HG02588 (cell line): ENCODE data around the gene SMIM3.
"Not testable (repeated sequence)": the region's sequence is repeated elsewhere in the genome, so short reads cannot be mapped to it uniquely, and the experiment has no call there.

Source experiments
- ATAC-seq: cut with Tn5 transposase; IDR thresholded peaks from one replicate; pipeline ENCODE4 v1.9.1; 2021; ENCODE audit warnings: mild to moderate bottlenecking, moderate library complexity; ENCODE audit not compliant: unreplicated experiment

Gene SMIM3, protein sequence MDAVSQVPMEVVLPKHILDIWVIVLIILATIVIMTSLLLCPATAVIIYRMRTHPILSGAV

GRCh38 chr5:150778517-150779396 is at the start of gene SMIM3:
Gene SMIM3 (plus strand): TSS chr5:150778757. CDS start chr5:150795441, 16,684 bp downstream.
- ATAC-seq: peak; percentile 36

GRCh38 chr5:150729859-150730258 is 48.7 kb upstream of the SMIM3 start:
- no peak for ATAC-seq

DNA sequence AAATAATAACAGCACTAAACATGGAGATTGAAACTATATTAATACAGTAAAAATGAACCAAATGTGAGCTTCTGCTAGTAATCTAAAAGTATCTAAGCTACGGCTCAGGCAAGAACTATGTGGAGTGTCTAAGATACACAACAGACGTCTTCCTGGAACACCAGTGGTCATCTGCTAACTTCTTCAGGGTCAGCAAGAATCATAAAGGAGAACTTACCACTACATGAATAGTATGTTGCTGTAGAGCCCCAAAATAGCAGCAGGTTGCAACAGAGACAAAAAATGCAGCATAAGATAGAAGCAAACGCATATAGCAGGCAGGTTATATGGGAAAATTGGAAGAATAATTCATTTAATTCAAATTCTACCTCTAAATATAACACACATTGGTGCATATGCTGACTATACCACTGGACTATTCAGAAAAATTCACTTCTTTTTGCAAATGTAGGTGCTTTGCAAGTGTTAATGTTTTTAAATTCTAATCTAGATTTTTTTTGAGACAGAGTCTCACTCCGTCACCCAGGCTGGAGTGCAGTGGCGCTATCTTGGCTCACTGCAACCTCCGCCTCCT is 46.8 kb upstream of the SMIM3 start:
- ATAC-seq: no peak

- no peak for ATAC-seq
Measured at GRCh38 chr5:150734579-150735384, 43.8 kb upstream of the SMIM3 start.

GRCh38 chr5:150738862-150739261 is 39.7 kb upstream of the SMIM3 start:
- ATAC-seq: no peak

- ATAC-seq: no peak
Measured at GRCh38 chr5:150740992-150741391, 37.6 kb upstream of the SMIM3 start.

DNA sequence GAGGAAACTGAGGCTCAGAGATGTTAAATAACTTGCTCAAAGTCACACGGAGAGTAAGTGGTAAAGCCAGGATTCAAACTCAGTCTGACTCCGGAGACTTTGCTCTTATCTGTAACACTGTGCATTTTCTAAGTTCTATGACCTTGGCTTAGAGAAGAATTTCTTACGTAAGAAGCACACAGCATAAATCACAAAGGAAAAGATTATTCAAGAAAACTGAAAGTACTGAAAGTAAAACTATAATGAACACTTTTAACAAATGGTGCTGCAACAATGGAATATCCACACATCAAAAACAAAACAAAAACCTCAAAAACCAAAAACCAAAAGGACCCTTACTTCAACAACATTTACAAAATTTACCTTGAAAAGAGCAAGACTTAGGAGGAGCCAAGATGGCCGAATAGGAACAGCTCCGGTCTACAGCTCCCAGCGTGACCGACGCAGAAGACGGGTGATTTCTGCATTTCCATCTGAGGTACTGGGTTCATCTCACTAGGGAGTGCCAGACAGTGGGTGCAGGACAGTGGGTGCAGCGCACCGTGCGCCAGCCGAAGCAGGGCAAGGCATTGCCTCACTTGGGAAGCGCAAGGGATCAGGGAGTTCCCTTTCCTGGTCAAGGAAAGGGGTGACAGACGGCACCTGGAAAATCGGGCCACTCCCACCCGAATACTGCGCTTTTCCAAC is 36.0 kb upstream of the SMIM3 start:
- not testable (repeated sequence) for ATAC-seq

- ATAC-seq: not testable (repeated sequence)
Measured at GRCh38 chr5:150743142-150743488, 35.4 kb upstream of the SMIM3 start.

- no peak for ATAC-seq
Measured at GRCh38 chr5:150750469-150750868, 28.1 kb upstream of the SMIM3 start.

DNA sequence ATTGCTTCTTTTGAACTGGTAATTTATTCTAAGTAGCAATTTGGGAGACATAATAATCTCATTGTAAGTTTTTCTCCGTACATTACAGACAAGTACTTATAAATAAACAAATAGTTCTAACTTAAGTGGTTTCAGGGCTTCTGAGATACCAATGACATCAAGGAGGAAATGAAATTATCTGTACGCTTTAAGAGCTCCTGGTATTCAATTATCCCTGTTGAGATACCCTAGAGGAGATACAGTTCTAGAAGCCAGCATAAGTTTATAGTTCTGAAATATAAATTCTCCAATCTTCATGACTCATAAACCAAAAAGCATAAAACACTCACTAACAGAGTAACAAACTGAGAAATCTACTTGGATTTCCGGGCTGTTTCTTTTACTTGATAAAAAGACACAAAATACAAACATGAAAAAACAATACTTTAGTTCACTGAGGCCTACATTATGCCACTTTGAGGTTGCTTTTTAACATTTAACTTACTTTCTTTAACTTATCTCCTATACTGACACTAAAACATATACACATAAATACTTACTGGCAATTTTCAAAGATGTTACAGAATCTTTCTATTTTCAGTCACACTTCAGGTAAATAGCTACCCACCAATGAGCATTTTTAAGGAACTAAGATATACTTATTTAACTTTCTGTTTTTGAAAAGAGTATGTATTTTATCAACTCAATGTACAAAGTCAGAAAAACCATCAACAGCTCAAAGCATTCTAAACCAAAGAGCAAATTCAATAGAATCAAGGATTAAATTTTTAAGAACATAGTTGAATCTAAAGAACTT is 27.3 kb upstream of the SMIM3 start:
- ATAC-seq: no peak

DNA sequence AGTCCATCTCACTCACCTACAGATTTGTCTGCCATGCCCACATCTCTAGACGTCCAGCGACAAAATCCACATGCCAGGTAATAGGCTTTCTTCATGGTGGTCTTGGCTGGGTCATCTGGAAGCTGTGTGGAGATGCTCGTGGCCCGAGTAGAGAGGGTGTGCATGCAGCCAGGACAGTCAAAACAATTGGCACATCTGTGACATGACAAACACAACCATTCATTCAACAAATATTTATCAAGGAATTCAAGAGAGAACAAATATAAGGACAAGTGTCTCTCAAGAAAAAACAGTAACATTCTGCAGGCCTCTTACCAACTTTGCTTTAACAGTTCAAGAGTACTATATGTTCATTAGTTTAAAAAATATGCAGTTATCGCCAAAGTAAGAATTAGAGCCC is 25.1 kb upstream of the SMIM3 start:
- ATAC-seq: no peak

DNA sequence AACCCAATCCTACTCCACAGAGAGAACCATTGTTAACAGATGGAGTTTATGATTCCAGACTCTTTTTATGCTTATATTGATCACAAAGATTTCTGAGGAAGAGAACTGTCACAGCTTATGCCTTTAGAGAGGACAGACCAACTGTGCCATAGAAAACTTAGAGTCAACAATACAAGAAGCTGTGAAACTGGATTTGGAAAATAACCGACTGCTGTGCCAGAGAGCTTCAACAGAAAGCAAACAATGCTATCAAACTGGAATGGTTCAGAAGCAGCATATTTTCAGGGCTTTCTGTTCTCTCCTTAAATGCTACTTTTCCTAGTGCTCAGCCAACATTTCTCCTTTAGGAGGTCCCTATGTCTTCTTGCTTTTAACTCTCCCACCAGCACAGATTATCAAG is 24.7 kb upstream of the SMIM3 start:
- ATAC-seq: no peak

GRCh38 chr5:150757087-150757649 is 21.4 kb upstream of the SMIM3 start:
- no peak for ATAC-seq

DNA sequence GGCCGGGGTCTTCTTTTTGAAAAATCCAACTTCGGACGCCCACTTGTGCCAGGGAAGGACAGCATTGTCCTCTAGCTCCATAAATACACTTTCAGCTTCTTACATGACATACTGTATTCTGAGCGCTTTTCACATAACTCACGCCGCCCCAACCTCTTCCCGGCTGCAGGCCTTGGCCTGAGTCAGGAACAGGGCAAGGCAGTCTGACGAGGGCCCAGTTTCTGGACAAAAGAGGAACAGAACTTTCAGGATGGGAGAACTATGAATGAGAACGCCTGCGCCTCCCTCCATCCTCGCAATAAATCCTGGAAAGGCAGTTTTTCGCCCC is 20.4 kb upstream of the SMIM3 start:
- ATAC-seq: peak; percentile 16

- ATAC-seq: peak; percentile 95
Measured at GRCh38 chr5:150758531-150759333, 19.8 kb upstream of the SMIM3 start, which contains the start of gene DCTN4. Gene DCTN4 (minus strand): TSS chr5:150759017. CDS start chr5:150758993, 24 bp downstream.

GRCh38 chr5:150759334-150759583 is 19.3 kb upstream of the SMIM3 start:
- no peak for ATAC-seq

DNA sequence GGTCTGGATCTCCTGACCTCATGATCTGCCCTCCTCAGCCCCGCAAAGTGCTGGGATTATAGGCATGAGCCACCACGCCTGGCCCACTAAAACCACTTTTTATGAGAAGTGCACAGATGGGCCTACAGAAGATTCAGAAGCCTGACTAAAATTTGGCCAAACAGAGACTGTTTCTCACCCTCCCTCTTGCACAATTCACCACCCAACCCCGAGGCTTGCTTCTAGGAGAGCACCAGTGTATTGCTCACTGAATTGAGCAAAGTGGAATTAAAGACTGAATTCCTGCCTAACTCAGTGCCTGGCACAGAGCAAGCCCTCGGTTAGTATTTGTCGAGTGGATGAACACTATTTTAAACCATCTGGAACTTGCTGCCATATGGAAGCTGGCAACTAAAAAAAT is 16.3 kb upstream of the SMIM3 start:
- no peak for ATAC-seq

DNA sequence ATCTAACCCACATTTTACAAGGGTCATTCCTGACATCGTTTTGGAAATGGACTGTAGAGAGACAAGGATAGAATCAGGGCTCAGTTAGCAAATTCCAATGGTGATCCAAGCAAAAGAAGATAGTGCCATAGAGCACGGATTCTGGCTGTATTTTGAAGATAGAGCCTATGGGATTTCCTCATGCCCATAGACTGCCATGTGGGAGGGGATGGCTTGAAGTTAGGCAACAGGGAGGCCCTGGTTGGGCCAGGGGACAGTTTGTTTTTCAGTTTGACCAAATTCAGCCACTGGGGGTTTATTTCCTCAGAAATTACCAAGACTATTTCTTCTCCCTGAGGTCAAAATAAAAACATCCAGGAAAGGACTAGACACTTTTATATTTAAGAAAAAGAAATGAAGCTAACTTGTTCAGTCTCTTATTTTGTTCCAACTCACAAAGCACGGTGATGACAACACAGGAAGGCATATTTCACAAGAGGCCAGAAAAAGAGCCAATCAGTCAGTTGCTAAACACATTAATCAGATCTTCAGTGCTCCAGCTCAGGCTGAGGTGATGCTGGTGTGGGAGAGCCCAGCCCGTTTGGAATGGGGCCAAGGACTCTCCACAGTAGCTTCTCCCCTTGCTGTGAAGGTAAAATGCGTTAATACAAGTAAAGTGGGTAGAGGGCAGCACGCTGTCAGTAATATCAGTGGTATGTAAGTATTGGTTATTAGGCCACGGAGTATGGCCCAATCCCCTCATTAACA is 15.4 kb upstream of the SMIM3 start:
- ATAC-seq: no peak

DNA sequence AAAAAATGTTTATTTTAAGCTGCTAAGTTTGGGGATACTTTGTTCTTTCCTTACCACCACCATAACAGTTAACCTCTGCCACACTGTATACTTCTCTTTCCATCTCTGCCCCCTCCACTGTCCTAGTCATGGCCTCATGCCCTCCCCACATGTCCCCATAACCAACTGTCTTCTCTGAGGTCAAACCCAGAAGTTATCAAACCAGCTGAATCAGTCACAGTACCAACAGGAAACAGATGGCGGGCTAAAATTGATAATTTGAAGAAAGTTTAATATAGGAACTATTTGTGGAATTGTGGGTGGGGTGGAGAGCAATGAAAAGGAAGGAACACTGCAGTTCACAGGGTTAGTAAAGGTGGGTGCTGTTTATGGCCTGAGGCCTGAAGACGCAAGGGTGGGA is 14.0 kb upstream of the SMIM3 start:
- no peak for ATAC-seq
